Hepatocyte (in vitro differentiated cells): ENCODE measurements around the gene TRAPPC12.

Source experiments
- EZH2phosphoT487 ChIP-seq: fragments of 200-600 bp; sonication (generic); IDR thresholded peaks from one replicate; pipeline ENCODE4 v1.6.1; 2018; ENCODE audit warnings: antibody characterized with exemption, mild to moderate bottlenecking, low read depth, moderate library complexity; ENCODE audit not compliant: unreplicated experiment, severe bottlenecking
- TF ChIP-seq, protein P1 (sequence below): fragments of 200-600 bp; sonication (generic); IDR thresholded peaks from 2 replicates; pipeline ENCODE4 v1.5.1; 2016; ENCODE audit warnings: antibody characterized with exemption, mild to moderate bottlenecking; ENCODE audit not compliant: poor library complexity

DNA sequence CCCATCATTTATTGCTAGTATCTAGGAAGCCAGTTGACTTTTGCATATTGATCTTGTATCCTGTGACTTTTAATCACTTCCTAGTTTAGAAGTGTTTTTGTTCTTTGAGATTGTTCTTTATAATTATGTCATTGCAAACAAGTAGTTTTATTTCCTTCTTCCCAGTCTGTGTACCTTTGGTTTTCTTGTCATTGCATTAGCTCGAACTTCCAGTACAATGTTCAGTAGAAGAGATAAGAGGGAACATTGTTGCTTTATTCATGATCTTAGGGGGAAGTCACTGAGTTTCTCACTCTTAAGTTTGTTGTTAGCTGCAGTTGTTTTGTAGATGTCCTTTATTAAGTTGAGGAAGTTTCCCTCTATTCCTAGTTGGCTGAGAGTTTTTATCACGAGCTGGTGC is 61.0 kb downstream of the TRAPPC12 start:
- TF ChIP-seq, protein P1, sequence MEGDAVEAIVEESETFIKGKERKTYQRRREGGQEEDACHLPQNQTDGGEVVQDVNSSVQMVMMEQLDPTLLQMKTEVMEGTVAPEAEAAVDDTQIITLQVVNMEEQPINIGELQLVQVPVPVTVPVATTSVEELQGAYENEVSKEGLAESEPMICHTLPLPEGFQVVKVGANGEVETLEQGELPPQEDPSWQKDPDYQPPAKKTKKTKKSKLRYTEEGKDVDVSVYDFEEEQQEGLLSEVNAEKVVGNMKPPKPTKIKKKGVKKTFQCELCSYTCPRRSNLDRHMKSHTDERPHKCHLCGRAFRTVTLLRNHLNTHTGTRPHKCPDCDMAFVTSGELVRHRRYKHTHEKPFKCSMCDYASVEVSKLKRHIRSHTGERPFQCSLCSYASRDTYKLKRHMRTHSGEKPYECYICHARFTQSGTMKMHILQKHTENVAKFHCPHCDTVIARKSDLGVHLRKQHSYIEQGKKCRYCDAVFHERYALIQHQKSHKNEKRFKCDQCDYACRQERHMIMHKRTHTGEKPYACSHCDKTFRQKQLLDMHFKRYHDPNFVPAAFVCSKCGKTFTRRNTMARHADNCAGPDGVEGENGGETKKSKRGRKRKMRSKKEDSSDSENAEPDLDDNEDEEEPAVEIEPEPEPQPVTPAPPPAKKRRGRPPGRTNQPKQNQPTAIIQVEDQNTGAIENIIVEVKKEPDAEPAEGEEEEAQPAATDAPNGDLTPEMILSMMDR: no peak
- TF ChIP-seq EZH2phosphoT487: no peak
